HL-60 (cell line): ENCODE results near the gene TACC2.
"Not testable (repeated sequence)": the region's sequence is repeated elsewhere in the genome, so short reads cannot be mapped to it uniquely, and the experiment has no call there.

Experiments used
- DNase-seq, 2 experiments: peaks; one replicate each; pipeline ENCODE4 v3.0.0-alpha.2; 2010 to 2020; ENCODE audit warnings: low read depth in 1 of 2, low spot score in 1 of 2
- H3K27ac ChIP-seq: fragments of 250-450 bp; sonication (Bioruptor Pico); replicated peaks from 2 replicates; pipeline ENCODE4 v1.5.1; 2020; ENCODE audit warnings: mild to moderate bottlenecking, moderate library complexity
- H3K27me3 ChIP-seq: fragments of 250-450 bp; sonication (Bioruptor Pico); 2 replicates; pipeline ENCODE4 v1.5.1; 2021; ENCODE audit warnings: mild to moderate bottlenecking, moderate library complexity; ENCODE audit not compliant: insufficient read depth, poor library complexity, severe bottlenecking
- H3K4me3 ChIP-seq: replicated peaks from 2 replicates; pipeline ENCODE4 v1.5.1; 2011; ENCODE audit warnings: mild to moderate bottlenecking, control low read depth, low read length; ENCODE audit not compliant: insufficient read depth
- GABPA ChIP-seq: IDR thresholded peaks from 2 replicates; pipeline ENCODE4 v1.6.1; 2012; ENCODE audit warnings: low read depth
- POLR2AphosphoS5 ChIP-seq: IDR thresholded peaks from 2 replicates; pipeline ENCODE4 v1.6.1; 2012; ENCODE audit warnings: low read depth
- SPI1 ChIP-seq: IDR thresholded peaks from 2 replicates; pipeline ENCODE4 v1.6.1; 2012; ENCODE audit warnings: low read depth, mild to moderate bottlenecking, borderline replicate concordance
- TF ChIP-seq, protein P1 (sequence below): IDR thresholded peaks from one replicate; pipeline ENCODE4 v1.5.1; 2011; ENCODE audit warnings: low read length, control low read depth, inconsistent platforms; ENCODE audit not compliant: insufficient read depth
- TF ChIP-seq, protein P2 (sequence below): IDR thresholded peaks from 2 replicates; pipeline ENCODE4 v1.6.1; 2012; ENCODE audit warnings: low read depth; ENCODE audit not compliant: insufficient replicate concordance

TACC2 gene

DNA sequence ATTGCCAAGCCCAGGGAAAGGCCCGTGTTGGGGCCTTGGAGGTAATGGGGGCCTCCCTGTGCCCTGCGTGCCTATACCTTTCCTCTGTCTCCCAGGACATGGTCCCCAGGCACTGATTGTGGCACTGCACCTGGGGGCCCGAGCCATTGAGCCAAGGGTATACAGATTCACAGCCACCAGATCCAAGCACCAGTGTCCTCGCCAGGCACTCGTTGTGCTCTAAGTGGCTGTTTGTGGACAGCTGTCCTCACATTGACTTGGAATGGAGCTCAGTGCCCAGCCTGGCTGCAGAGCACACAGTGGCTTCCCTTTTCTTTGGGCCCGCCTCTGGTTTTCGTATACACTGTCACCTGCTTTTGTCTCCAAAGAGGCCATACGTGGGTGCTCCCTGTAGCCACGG, 210.1 kb downstream of the TACC2 start:
- TF ChIP-seq, protein P1, sequence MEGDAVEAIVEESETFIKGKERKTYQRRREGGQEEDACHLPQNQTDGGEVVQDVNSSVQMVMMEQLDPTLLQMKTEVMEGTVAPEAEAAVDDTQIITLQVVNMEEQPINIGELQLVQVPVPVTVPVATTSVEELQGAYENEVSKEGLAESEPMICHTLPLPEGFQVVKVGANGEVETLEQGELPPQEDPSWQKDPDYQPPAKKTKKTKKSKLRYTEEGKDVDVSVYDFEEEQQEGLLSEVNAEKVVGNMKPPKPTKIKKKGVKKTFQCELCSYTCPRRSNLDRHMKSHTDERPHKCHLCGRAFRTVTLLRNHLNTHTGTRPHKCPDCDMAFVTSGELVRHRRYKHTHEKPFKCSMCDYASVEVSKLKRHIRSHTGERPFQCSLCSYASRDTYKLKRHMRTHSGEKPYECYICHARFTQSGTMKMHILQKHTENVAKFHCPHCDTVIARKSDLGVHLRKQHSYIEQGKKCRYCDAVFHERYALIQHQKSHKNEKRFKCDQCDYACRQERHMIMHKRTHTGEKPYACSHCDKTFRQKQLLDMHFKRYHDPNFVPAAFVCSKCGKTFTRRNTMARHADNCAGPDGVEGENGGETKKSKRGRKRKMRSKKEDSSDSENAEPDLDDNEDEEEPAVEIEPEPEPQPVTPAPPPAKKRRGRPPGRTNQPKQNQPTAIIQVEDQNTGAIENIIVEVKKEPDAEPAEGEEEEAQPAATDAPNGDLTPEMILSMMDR: no peak
- TF ChIP-seq GABPA (no peak), POLR2AphosphoS5 (no peak), SPI1 (no peak)
- TF ChIP-seq, protein P2, sequence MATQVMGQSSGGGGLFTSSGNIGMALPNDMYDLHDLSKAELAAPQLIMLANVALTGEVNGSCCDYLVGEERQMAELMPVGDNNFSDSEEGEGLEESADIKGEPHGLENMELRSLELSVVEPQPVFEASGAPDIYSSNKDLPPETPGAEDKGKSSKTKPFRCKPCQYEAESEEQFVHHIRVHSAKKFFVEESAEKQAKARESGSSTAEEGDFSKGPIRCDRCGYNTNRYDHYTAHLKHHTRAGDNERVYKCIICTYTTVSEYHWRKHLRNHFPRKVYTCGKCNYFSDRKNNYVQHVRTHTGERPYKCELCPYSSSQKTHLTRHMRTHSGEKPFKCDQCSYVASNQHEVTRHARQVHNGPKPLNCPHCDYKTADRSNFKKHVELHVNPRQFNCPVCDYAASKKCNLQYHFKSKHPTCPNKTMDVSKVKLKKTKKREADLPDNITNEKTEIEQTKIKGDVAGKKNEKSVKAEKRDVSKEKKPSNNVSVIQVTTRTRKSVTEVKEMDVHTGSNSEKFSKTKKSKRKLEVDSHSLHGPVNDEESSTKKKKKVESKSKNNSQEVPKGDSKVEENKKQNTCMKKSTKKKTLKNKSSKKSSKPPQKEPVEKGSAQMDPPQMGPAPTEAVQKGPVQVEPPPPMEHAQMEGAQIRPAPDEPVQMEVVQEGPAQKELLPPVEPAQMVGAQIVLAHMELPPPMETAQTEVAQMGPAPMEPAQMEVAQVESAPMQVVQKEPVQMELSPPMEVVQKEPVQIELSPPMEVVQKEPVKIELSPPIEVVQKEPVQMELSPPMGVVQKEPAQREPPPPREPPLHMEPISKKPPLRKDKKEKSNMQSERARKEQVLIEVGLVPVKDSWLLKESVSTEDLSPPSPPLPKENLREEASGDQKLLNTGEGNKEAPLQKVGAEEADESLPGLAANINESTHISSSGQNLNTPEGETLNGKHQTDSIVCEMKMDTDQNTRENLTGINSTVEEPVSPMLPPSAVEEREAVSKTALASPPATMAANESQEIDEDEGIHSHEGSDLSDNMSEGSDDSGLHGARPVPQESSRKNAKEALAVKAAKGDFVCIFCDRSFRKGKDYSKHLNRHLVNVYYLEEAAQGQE: no peak
- no peaks in the 10 kb centered on the region for H3K27me3 ChIP-seq
- no peak for DNase-seq
- H3K4me3 ChIP-seq: no peak overlapping the region
- no peak overlapping the region for H3K27ac ChIP-seq

DNA sequence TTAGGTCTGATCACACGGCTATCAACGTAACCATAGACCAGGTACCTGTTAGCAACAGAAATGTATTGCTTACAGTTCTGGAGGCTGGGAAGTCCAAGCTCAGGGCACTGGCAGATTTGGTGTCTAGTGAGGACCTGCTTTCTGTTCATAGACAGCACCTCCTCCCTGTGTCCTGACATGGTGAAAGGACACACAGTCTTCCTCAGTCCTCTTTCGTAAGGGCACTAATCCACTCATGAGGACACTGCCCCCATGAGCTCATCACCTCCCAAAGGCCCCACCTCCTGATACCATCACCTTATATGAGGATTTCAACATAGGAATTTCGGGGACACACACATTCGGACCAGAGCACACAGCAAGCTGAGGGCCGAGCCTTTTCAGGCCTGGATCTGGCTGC, 210.7 kb downstream of the TACC2 start:
- TF ChIP-seq SPI1: no peak
- H3K27ac ChIP-seq: no peak overlapping the region
- no peaks in the 10 kb centered on the region for H3K27me3 ChIP-seq
- DNase-seq: no peak
- no peak overlapping the region for H3K4me3 ChIP-seq

DNA sequence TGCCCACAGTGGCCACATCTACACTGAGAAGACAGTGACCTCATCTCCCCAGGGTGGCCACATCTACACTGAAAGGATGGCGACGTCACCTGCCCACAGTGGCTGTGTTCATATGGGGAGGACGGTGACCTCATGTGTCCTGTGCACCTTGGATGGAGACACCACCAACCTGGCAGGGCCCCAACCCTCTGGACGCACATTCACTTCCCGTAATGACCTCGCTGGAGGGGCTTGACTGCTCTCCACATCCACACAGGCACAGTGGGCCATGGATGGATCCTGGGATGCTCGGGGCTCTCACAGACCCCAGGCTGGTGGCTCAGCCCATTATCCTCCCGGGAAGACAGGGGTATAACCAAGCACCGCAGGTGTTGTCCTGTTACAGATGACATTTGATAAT, 212.4 kb downstream of the TACC2 start:
- TF ChIP-seq, protein P1: no peak
- TF ChIP-seq POLR2AphosphoS5: no peak

DNA sequence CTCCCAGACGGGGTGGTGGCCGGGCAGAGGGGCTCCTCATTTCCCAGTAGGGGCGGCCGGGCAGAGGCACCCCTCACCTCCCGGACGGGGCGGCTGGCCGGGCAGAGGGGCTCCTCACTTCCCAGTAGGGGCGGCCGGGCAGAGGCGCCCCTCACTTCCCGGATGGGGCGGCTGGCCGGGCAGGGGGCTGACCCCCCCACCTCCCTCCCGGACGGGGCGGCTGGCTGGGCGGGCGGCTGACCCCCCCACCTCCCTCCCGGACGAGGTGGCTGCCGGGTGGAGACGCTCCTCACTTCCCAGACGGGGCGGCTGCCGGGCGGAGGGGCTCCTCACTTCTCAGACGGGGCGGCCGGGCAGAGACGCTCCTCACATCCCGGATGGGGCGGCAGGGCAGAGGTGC, 214.2 kb downstream of the TACC2 start:
- H3K27me3 ChIP-seq, H3K27ac ChIP-seq, H3K4me3 ChIP-seq, DNase-seq: not testable (repeated sequence)

More for the DNA sequence above, 212.4 kb downstream of the TACC2 start:
- no peak overlapping the region for H3K4me3 ChIP-seq
- no peak overlapping the region for H3K27ac ChIP-seq
- no peak for DNase-seq
- H3K27me3 ChIP-seq: no peaks in the 10 kb centered on the region

DNA sequence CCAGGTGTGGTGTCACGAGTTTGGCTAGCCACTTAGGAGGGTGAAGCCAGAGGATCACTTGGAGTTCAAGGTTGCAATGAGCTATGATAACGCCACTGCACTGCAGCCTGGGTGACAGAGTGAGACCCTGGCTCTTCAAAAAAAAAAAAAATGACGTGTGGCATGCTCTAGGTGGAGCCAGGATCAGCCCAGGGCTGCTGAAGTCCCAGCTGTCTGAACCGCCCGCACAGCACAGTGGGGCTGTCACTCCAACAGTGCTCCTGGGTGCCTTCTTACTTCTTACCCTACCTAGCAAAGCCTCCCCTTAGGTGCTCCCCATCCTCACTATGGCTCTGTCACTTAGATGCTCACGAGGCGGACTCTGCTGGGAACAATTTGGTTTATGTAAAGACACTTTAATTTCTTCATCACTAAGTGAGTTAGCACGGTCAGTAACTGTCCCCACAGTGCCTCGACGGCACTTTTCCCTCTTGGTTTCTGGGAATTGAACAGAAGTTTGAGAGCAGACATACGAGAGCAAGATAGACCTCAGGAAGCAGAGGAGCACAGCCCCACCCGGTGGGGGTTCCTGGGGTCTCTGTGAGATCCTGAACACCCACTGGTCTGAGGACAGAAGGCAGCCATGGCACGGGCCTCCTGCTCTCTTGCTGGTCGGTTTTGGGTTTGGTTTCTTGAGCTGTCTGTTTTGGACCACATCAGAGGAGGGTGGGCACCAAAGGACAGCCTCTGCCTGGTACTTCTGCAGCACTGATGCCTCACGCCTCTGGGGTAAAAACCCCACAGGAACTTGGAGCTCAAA, 215.9 kb downstream of the TACC2 start:
- no peak overlapping the region for H3K27ac ChIP-seq
- TF ChIP-seq GABPA (no peak), POLR2AphosphoS5 (no peak), SPI1 (no peak)
- TF ChIP-seq, protein P2: no peak
- TF ChIP-seq, protein P1: no peak
- DNase-seq: no peak

More for the DNA sequence above, 215.9 kb downstream of the TACC2 start:
- Histone ChIP-seq H3K4me3 (no peak overlapping the region), H3K27me3 (no peaks in the 10 kb centered on the region)
